ENCODE measurements around the gene SHANK1.

Gene SHANK1

GRCh38 chr19:50657712-50658440, 61.7 kb downstream of the SHANK1 start:
- H3K36me3 ChIP-seq (ENCODE audit: low read length): no peaks in the 10 kb centered on the region
- no peaks in the 10 kb centered on the region for H4K20me1 ChIP-seq (ENCODE audit: low read depth, low read length)
- no peak overlapping the region for H3K4me2 ChIP-seq (ENCODE audit: low read depth, low read length, poor library complexity, severe bottlenecking)
- H3K9me3 ChIP-seq (ENCODE audit: insufficient read depth, low read length): no peaks in the 10 kb centered on the region
- no peaks in the 10 kb centered on the region for H3F3A ChIP-seq (ENCODE audit: insufficient read depth)
- no peaks in the 10 kb centered on the region for H3K27me3 ChIP-seq (ENCODE audit: low read length)
- H3K27ac ChIP-seq (ENCODE audit: low read depth, low read length): no peak overlapping the region
- H3K79me2 ChIP-seq (ENCODE audit: insufficient read depth, low read length): no peaks in the 10 kb centered on the region
- H3K9me2 ChIP-seq (replicated peaks; ENCODE audit: insufficient read depth, low read length): no peaks in the 10 kb centered on the region
- no peak for TF ChIP-seq EZH2phosphoT487 (conservative IDR thresholded peaks at IDR 0.05; ENCODE audit: low read length)
- TF ChIP-seq, protein P1, sequence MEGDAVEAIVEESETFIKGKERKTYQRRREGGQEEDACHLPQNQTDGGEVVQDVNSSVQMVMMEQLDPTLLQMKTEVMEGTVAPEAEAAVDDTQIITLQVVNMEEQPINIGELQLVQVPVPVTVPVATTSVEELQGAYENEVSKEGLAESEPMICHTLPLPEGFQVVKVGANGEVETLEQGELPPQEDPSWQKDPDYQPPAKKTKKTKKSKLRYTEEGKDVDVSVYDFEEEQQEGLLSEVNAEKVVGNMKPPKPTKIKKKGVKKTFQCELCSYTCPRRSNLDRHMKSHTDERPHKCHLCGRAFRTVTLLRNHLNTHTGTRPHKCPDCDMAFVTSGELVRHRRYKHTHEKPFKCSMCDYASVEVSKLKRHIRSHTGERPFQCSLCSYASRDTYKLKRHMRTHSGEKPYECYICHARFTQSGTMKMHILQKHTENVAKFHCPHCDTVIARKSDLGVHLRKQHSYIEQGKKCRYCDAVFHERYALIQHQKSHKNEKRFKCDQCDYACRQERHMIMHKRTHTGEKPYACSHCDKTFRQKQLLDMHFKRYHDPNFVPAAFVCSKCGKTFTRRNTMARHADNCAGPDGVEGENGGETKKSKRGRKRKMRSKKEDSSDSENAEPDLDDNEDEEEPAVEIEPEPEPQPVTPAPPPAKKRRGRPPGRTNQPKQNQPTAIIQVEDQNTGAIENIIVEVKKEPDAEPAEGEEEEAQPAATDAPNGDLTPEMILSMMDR (IDR thresholded peaks at IDR 0.05; ENCODE audit: insufficient read depth, low read length, poor library complexity, severe bottlenecking): no peak
- H2AFZ ChIP-seq (ENCODE audit: low read depth, low read length, severe bottlenecking): no peak overlapping the region
- no peak overlapping the region for H3K4me3 ChIP-seq (ENCODE audit: insufficient read depth, low read length, poor library complexity, severe bottlenecking)
- no peak overlapping the region for H3K9ac ChIP-seq (ENCODE audit: low read length)

GRCh38 chr19:50657222-50657669, 62.4 kb downstream of the SHANK1 start:
- Histone ChIP-seq H3K27ac (ENCODE audit: low read depth, low read length) (no peak overlapping the region), H3K36me3 (ENCODE audit: low read length) (no peaks in the 10 kb centered on the region), H3K4me2 (ENCODE audit: low read depth, low read length, poor library complexity, severe bottlenecking) (no peak overlapping the region), H3K9me2 (replicated peaks; ENCODE audit: insufficient read depth, low read length) (no peaks in the 10 kb centered on the region), H3F3A (ENCODE audit: insufficient read depth) (no peaks in the 10 kb centered on the region), H3K9ac (ENCODE audit: low read length) (no peak overlapping the region), H3K79me2 (ENCODE audit: insufficient read depth, low read length) (no peaks in the 10 kb centered on the region), H2AFZ (ENCODE audit: low read depth, low read length, severe bottlenecking) (no peak overlapping the region), H4K20me1 (ENCODE audit: low read depth, low read length) (no peaks in the 10 kb centered on the region), H3K27me3 (ENCODE audit: low read length) (no peaks in the 10 kb centered on the region), H3K4me3 (ENCODE audit: insufficient read depth, low read length, poor library complexity, severe bottlenecking) (no peak overlapping the region), H3K9me3 (ENCODE audit: insufficient read depth, low read length) (no peaks in the 10 kb centered on the region)
- no peak for TF ChIP-seq EZH2phosphoT487 (conservative IDR thresholded peaks at IDR 0.05; ENCODE audit: low read length)
- TF ChIP-seq, protein P1 (IDR thresholded peaks at IDR 0.05; ENCODE audit: insufficient read depth, low read length, poor library complexity, severe bottlenecking): no peak

DNA sequence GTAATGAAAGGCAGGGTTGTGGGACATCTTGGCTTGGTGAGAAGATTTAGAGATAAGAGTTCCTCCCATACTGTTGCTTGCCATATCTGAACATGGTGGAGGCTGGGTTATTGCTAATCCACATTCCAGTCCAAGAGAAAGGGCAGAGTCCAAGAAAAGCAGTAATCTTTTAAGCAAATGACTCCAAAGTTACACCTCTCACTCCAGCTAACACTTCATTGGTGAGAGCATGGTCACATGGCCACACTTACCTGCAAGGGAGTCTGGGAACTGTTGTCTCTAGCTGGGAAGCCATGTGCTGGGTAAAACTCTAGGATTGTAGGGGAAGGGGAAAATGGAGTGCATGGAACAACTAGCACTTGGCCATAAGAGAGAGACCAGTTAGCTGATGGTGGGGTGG, 64.7 kb downstream of the SHANK1 start:
- no peak overlapping the region for H2AFZ ChIP-seq (ENCODE audit: low read depth, low read length, severe bottlenecking)
- no peaks in the 10 kb centered on the region for H4K20me1 ChIP-seq (ENCODE audit: low read depth, low read length)
- H3K9me2 ChIP-seq (replicated peaks; ENCODE audit: insufficient read depth, low read length): no peaks in the 10 kb centered on the region
- TF ChIP-seq EZH2phosphoT487 (conservative IDR thresholded peaks at IDR 0.05; ENCODE audit: low read length): no peak
- TF ChIP-seq, protein P1 (IDR thresholded peaks at IDR 0.05; ENCODE audit: insufficient read depth, low read length, poor library complexity, severe bottlenecking): no peak
- no peaks in the 10 kb centered on the region for H3K27me3 ChIP-seq (ENCODE audit: low read length)
- no peak overlapping the region for H3K9ac ChIP-seq (ENCODE audit: low read length)
- H3K4me2 ChIP-seq (ENCODE audit: low read depth, low read length, poor library complexity, severe bottlenecking): no peak overlapping the region
- H3K79me2 ChIP-seq (ENCODE audit: insufficient read depth, low read length): no peaks in the 10 kb centered on the region
- no peak overlapping the region for H3K27ac ChIP-seq (ENCODE audit: low read depth, low read length)
- no peaks in the 10 kb centered on the region for H3K9me3 ChIP-seq (ENCODE audit: insufficient read depth, low read length)
- no peaks in the 10 kb centered on the region for H3F3A ChIP-seq (ENCODE audit: insufficient read depth)
- H3K36me3 ChIP-seq (ENCODE audit: low read length): no peaks in the 10 kb centered on the region
- H3K4me3 ChIP-seq (ENCODE audit: insufficient read depth, low read length, poor library complexity, severe bottlenecking): no peak overlapping the region

Measured in SU-DHL-6 (cell line).